Activated T-cell treated with anti-CD3 and anti-CD28 coated beads, Interleukin-2, amount 50 U/mL, for 48 hours (primary cell): ENCODE measurements around the gene SOS1.

Source experiments
- DNase-seq, 2 experiments: peaks; one replicate each; pipeline ENCODE4 v3.0.0-alpha.2; 2020

Gene SOS1

DNA sequence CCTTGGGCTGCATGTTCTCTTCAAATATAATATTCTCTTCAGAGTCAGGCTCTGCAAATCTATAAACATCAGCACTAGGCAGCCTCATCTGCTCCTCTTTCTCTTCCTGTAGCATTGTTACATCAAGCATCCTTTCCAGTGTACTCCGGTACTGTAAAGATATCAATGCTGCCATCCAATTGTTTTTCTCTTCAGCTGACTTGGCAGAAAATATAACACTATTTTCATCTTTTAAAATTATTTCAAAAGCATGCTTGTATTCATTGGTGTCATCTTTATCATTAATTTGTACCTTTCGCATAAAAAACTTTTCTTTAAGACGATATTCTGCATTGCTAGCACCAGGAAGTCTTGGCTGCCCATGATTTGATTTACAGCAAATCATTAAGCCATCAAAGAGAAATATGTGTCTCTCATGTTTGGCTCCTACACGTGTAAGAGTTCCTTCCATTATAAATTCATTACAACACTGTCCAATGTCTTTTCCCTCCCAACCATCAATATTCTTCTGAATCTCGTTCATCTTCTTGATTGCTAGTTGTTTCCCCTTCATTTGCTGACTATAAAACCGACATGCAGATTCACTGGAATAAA lies 98.1 kb downstream of the SOS1 start:
- no peak for DNase-seq

DNA sequence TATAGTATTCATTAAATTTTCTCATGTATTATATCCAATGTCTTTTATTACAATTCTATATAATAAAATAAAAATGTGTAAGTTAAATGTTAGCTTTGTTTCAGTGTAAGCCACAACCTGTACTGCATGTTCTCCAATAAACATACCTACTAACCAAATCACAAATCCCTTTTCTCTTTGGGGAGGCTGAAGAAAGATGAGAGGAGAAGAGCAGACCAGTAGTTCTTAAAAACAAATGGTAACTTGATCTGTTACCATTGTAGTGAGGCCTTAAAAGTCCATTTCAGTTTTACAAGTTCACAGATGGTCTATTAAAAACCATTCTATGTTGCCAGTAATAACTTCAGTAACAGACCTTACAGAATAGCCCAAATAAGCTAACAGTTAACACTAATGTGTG lies 100.5 kb downstream of the SOS1 start:
- no peak for DNase-seq

DNA sequence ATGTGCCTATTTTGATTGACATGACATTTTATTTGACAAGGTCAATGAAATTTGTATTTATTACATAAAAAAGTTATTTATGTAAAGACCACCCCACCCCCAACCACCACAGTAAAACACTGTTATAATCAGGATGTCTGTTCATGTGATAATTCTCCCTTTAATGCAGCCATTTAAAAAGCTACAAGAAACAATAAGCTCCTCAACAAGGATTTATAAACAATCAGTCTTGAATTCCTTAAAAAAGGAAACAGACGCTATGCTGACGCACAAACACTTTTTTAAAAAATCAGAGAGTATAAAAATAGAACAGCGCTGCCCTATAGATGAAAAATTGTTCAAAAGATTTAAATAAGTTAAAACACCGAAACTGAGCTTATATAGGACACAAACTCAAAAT lies 102.2 kb downstream of the SOS1 start:
- DNase-seq: no peak

DNA sequence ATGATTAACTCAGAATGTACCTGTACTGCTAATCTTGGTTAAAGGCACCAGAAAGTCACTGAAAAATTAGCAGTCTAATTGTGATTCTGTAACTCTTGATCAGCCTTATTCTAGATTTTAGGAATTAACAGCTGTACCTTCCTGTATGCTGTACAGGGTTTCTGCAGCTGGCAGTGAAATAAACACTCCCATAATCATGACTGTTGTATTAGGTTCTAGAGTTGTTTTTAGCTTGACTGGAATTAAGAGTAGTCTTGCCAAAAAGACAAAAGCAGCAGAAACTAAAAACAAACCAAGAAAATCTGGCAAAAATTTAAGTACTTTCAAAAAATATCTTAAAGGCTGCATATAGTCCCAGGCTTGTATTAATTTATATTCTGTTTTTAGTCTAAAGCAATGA lies 103.5 kb downstream of the SOS1 start:
- no peak for DNase-seq

DNA sequence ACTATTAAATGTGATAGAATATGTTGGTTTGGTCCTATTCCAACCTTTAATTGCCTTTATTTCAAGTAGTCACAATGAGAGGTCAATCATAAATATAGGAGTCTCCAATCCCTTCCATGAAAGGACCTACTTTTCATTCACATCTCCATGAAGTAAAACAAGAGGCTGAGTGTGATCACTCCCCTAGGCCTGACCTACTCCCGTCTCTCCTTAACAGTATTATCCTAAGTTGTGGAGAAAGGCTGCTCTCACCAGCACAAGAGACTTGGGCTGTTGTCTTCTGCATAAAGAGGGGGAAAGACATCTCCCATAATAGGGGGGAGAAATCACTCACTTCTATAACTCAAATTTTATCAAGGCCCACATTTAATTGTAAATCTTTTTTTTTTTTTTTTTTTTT lies 105.4 kb downstream of the SOS1 start:
- no peak for DNase-seq

DNA sequence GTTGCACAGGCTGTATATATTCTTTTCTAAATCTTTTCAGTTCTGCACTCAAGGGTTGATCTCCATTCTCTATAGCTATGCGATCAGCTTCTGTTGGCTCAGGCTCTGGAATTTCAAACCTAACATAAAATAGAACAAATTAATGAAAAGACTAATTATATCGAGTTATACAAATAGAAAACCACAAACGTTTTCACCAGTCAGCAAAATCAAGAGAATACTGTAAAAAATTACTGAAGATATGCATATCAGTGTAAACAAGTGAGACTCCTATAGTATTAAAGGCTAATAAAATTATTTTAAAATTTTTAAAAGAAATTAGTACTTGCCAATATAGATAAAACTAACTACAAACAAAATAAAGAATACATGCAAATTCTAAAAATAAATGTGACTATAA lies 107.0 kb downstream of the SOS1 start:
- no peak for DNase-seq

DNA sequence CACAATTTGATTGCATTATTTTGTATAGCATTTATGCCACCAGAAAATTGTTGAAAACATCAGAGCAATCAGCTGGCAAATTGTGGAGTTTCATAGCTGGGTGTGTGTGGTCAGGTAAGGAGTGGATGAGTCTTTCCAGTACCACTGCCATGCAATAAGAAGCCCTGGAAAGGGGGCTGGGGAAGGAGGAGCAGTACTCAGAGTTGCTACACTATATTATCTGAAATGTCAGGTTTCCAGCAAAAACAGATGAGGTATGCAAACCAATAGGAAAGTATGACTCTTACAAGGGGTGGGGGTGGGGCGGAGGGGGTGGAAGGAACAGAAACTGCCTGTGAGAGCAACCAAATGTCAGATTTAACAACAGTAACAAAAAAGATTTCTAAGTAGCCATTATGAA lies 112.2 kb downstream of the SOS1 start:
- no peak for DNase-seq

DNA sequence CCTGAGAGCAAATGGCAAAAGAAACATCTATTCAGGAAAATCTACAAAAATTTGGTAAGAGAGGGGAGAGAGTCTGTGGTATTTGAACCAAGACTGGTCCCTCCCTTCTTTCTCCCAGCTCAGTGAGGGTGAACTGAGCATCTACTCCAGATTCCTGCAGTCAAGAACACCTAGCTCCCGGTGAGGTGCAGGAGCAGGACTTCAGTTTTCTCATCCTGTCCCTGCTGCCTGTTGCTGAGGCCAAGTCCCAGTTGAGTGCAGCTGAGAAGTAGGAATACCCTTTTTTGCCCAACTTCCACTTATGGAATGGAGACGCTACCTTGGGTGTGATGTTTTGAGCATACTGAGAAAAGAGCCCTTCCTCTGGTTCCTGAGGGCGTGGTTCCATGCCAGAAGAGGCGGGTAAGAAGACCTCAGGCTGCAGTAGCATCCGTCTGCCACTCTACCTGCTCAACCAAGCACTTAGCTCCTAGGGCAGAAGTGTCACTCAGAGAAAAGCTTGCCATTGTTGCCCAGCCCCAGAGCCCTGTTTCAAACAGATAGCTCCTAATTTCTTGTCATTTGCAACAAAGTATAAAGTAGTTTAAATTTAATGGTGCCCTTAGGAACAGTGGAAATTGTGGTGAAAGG lies 112.9 kb downstream of the SOS1 start:
- no peak for DNase-seq

DNA sequence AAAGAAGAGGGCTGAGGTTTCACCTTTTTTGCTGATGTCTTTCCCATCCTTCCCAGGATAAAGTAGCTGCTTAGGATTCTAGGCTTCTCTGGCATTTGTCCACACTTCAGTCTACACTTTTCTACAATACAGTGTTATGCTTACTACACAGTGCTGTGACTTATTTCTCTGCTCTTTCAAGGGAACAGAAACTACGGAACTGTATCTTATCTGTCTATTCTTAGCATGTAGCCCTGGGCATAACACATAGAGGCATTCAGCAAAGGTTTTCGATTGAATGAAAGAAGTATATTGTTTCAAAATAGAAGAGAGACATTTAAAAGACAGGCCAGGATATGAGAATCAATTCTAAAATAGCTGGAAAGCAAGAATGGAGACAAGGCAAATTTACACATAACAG lies 120.3 kb downstream of the SOS1 start:
- no peak for DNase-seq

DNA sequence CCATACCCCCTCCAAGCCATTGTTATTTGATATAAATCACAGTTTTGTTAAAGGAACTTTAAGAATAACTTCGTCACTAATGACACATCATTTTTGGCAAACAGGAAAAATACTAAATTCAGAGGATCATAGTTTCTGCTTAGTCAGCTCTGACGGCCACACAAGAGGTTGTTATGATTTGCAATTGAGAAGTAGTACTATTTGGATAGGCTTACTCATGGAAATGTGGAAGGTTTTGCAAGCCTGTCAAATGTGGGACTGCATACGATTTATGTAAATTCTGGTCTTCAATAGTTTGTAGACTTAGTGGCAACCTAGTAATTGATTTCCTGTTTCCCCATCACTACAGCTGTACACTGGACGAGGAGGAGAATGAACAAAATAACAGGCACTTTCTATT lies 123.1 kb downstream of the SOS1 start:
- DNase-seq: no peak

DNA sequence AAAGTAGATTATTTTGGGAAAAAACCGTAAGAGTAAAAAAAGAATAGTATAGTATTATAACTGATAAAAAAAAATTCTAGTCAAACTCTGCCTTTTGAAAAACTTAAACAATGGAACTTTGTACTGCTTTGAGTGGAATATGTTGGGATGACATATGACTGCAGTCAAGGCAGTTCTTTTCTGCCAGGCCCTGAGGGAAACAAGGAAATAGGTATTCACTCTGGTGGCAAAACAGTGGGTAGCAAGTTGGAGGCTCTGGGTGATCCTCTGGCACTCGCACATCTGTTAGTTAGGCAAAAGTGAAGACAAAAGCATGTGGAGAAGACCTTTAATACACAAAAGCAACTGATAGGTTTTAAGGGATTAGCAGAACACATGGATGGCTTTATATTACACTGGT lies 129.0 kb downstream of the SOS1 start:
- DNase-seq: no peak

DNA sequence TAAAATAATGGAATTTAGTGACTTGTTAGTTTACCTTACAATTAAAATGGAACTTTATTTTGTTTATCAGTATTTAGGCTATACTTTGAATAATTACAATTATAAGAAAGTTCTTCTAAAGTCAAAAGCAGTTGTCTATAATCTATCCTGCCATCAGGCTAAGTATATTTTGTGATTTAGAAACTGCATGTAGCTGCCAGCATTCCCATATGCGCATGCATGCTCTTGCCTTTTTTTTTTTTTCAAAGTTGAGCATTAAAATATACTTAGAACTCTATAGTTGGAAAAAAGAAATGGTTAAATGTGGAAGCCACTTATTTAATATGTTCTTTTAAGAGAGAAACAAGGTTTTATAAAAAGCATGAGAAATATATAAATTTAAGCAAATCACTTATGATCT lies 132.1 kb downstream of the SOS1 start:
- DNase-seq: no peak

DNA sequence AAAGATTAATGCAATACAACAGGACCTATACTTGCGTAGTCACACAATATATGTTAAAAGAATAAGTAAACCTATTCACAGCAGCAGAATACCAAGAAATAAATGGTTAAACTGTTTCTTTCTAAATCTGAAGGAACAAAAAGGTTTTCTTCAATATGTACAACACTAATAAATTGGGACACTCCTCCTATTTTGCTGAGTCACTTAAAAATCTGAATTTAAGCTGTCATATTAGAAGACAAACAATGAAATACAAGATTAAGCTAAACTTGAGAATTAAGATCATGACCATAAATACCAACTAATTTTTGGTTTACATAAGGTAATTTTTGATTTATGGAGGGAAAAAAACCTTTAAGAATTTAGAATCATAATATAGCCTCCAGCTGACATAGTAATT lies 138.4 kb downstream of the SOS1 start:
- DNase-seq: no peak

DNA sequence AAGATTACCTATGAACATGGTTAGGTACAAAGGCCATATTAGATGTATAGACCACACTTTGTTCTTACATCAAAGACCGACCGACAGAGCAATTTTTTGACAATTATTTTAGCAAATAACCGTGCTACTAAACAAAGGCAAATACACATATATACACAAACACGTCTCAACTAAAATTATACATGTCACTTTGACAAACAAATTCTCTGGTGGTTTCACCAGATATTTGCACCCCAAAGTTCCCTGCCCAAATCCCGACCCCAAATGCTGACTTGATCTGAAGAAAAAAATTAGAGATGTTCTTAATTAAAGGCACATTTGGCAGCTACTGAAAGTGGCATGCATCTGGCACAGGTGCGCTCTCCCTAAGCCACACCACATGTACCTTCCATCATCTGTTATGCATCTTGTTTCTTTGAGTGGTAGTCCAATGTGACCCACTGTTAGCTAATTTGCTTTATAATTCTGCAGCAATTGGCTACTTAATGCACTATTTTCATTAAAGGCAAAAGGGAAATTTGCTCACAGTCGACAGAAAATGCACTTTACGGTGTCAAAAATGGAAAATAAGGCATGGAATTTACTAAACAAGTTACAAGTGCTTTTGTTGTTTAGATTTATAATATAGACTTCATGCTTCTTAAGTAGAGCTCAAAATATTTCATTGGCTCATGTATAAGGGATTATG lies 139.0 kb downstream of the SOS1 start:
- DNase-seq: no peak

DNA sequence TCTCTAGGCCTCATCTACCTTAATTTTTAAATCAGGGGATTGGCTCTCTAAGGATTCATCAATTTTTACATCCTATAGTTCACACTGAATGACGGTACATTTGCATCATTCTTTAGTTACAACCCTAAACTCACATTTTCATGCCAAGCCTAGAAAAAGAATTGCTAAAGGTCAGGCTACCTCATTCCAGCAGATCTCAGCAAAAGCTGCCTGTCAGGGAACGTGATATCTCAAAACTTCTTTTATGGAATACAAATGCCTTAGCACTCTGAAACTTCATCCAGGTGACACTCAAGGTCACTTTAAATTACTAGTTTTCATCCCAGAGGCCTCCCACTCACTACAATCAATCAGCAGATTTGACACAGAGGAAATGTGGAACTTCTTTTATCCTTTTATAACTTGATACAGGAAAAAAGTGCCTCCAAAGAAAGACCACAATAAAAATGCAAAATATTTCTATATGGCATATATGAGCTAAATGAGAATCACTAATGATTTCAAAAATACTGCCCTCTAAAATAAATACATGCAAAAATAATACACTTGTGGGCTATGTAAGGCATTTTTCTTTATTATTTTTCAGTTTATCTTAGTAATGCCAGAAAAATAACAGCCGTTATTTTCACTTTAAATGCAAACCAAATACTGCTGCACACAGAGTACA lies 139.7 kb downstream of the SOS1 start:
- no peak for DNase-seq

DNA sequence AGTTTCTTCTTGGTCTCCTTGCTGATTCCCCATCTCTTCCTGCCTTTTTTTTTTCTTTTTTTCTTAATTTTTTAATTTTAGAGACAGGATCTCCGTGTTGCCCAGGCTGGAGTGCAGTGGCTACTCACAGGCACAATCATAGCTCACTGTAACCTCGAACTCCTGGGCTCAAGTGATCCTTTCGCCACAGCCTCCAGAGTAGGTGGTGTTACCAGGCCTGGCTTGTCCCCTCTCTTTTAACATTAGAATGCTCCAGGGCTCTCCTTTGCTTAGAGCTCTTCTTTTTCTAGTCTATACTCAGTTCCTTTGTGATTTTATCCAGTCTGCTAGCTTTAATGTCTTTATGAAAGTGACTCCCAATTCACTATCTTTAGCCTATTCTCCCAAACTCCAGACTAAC lies 141.9 kb downstream of the SOS1 start:
- no peak for DNase-seq

DNA sequence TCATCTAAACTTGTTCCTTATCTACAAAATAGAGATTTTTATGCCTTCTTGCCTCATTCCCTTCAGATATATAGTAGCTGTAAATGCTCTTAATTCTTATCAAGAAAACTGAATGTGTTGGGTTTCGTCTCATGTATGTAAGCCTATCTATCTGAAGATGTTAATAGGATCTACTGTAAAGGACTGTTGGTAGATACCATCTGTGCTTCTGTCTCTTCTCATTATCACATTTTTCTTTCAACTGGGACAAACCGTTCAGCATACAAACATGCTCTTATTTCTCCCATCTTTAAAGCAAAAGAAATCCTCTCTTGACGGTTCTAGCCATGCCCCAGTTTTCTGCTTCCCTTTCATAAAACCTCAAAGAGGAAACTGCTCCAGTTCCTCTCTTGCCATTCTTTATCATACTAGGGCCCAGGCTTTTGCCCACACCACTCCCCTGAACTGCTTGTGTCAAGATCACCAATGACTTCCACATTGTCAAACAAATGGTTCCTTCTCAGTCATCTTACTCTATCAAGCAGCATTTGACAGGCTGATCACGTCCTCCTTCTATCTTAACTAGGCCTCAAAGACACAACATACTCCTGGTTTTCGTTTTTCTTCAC lies 142.5 kb downstream of the SOS1 start:
- DNase-seq: no peak

DNA sequence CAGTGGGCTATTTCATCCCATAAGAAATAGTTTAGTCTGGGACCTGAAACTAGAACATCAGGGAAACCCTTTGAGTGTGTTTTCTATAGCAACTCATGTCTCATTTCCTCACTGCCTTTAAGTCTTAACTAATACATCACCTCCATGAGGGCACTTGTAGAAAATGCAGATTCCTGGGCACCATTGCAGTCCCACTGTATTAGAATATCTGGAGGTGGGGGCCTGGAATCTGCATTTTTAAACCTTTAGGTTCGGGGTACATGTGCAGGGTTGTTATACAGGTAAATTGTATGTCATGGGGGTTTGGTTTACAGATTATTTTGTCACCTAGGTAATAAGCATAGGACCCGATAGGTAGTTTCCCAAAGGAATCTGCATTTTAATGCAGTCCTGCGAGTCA lies 143.8 kb downstream of the SOS1 start:
- no peak for DNase-seq

DNA sequence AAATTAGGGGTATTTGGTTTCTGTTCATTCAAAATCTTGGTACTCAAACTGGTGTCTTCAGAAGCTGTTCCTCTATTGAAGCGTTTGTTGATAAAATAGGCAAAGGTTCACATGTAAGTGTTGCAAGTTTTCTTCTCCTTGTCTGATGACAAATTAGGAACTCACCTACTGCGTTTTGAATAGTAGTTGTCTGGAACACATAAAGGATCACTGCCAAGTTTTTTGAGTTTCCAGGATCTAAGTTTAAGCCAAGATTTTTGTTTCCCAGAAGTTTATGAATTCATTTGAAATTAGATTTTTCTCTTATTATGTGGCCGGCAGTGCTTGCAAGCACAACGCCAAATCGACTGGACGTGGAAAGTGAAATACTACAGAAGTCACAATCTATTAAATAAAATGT lies 145.8 kb downstream of the SOS1 start:
- no peak for DNase-seq

DNA sequence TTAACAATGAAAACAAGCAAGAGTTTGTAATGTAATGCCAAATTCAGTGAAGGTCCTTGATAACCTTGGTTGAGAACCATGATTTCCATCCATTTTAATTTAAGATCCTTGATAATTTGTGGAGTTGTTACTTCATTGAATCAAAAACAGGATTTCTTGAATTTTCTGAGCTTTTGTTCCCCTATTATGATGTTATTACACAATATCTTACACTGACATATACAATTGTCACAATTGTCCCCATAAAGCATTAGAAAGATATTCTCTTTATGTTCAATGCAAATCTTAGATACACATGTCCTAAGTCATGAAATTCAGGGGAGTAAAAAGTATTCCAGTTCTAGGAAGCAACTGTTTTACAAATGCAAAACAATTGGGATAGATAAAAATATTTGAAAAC lies 147.6 kb downstream of the SOS1 start:
- DNase-seq: no peak

DNA sequence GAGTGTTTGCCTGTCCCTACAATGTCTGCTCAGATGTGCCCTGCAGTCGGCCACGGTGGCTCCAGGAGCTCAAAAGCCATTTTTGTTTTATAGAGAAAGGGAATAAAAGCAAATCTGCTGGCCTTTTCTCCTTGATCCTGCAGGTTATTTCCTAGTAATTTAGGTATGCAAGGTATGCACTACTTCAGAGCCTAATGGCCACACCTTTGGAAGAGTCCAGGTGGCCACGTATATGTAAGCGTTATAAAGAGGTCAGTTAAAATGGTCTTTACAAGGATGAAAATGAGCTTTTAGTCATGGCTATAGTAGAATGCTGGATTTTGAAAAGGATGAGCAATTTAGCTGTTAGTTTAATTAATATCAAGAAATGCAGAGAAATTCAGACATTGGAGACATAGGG lies 149.5 kb downstream of the SOS1 start:
- no peak for DNase-seq

DNA sequence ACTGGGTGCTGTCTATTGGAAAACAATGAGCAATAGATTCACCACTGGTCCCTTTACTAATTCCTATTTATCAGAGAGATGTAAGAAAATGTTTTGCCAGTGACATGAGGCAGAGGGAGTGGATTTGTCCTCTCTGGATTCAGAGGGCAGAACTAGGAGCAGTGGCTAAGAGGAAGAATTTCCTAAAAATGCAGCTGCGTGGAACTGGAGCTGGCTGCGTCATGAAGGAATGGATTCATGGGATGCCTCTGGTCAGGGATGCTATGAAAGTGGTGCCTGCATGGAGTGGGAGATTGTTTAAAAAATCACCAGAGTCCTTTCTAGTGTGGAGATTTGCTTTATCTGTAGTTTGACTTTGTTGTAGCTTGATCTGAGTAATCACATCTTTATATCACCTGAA lies 152.8 kb downstream of the SOS1 start:
- no peak for DNase-seq

DNA sequence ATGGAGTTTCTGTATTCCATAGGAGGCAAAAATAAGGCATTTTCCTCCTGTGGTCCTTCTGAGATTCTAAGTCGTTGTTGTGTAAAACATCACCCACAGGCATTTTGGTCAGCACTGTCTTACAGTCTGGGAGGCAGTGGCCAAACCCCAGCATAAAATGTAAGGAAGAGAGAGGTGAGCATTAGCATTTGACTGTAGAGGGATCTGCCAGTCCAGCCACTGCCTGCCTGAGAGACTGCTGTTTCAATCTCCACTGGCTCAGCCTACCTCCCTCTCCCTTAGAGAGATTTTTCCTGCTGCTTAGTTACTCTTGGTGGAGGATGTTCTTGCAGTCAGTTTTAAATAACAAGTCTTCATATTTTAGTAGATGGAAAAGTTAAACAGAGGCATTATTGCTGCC lies 154.2 kb downstream of the SOS1 start:
- DNase-seq: no peak

DNA sequence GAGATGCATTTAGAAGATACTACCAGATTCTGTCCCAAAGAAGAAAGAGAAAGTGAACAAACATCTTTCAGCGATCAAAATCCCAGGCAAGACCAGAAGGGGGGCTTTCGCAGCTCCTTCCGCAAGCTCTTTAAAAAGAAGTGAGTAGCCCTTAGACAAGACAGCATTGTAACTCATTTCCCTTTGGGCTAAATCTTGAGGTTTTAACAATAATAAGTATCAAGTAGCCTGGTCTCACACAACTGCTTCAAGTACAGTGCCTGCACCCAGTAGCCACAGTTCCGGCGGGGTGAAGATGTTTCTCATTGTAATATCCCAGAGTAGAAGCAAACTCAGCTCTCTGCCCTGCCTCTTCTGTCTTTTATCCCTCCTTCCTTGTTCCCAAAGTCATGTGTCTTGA lies 154.8 kb downstream of the SOS1 start:
- no peak for DNase-seq
